ENCODE data around the gene CTSK. TPM values are rescaled to one million over a fixed set of nuclear protein-coding genes. Genes with fewer than 3 reads are reported as not detected.
"Not testable (repeated sequence)": the region's sequence is repeated elsewhere in the genome, so short reads cannot be mapped to it uniquely, and the experiment has no call there.

Gene CTSK
- total RNA-seq, result 1.7 and 2.0 TPM in 2 replicates
- 2.2 and 3.8 TPM in 2 replicates for polyA plus RNA-seq

DNA sequence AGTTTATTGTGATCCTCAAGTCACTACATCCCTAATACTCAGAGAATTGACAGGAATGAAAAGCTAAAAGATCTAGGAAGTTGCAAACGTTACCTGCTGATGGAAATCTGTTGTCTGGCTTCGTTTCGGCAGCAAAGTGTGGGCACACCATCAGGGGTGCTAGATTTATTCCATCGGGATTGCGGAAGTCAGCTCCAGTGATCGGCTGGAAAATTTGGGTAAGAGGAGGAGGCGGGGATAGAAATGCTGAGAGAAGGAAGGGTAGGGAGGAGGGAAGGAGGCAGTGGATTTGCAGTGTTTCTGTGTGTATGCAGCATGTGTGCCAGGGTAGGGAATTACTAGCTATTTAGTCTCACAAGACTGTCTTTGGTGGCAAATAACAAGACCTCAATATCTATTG is at the start of gene CTSK:
TSS of gene CTSK (minus strand) at position 140 of the 400 bp plus-strand sequence. CDS start 1,455 bp downstream, outside the sequence.
- Histone ChIP-seq H3K27ac (no peak within 1 kb of the TSS), H3K4me3 (no peak within 1 kb of the TSS), H3K9me3 (ENCODE audit: low read depth) (no peaks in the 10 kb centered on the region), H3K4me1 (ENCODE audit: low read depth) (no peaks in the 10 kb centered on the region), H3K36me3 (peaks cover 16% of the 10 kb centered on the region), H3K27me3 (no peaks in the 10 kb centered on the region)
- DNase-seq (ENCODE audit: low read depth in 1 of 2, low spot score in 1 of 2), result peak in 1 of 2 donors; percentile 47
- TF ChIP-seq, protein P1, sequence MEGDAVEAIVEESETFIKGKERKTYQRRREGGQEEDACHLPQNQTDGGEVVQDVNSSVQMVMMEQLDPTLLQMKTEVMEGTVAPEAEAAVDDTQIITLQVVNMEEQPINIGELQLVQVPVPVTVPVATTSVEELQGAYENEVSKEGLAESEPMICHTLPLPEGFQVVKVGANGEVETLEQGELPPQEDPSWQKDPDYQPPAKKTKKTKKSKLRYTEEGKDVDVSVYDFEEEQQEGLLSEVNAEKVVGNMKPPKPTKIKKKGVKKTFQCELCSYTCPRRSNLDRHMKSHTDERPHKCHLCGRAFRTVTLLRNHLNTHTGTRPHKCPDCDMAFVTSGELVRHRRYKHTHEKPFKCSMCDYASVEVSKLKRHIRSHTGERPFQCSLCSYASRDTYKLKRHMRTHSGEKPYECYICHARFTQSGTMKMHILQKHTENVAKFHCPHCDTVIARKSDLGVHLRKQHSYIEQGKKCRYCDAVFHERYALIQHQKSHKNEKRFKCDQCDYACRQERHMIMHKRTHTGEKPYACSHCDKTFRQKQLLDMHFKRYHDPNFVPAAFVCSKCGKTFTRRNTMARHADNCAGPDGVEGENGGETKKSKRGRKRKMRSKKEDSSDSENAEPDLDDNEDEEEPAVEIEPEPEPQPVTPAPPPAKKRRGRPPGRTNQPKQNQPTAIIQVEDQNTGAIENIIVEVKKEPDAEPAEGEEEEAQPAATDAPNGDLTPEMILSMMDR (IDR thresholded peaks at IDR 0.05; ENCODE audit: low read depth, low read length), result no peak

- not testable (repeated sequence) for H3K4me1 ChIP-seq (ENCODE audit: low read depth); H3K4me3 ChIP-seq; H3K9me3 ChIP-seq (ENCODE audit: low read depth); H3K27me3 ChIP-seq; H3K27ac ChIP-seq
- DNase-seq (ENCODE audit: low read depth in 1 of 2, low spot score in 1 of 2), result peak in 1 of 2 donors; percentile 3
- H3K36me3 ChIP-seq, result peaks cover 18% of the 10 kb centered on the region
Observed at GRCh38 chr1:150852734-150853133, 44.7 kb upstream of the CTSK start.

- H3K27me3 ChIP-seq, H3K27ac ChIP-seq: not testable (repeated sequence)
- peaks cover 13% of the 10 kb centered on the region for H3K36me3 ChIP-seq
Observed at GRCh38 chr1:150850801-150851362, 42.8 kb upstream of the CTSK start.

GRCh38 chr1:150846473-150847146 is 38.5 kb upstream of the CTSK start:
- TF ChIP-seq, protein P1 (IDR thresholded peaks at IDR 0.05; ENCODE audit: low read depth, low read length), result no peak
- DNase-seq (ENCODE audit: low read depth in 1 of 2, low spot score in 1 of 2), result no peak

More at GRCh38 chr1:150850801-150851362, 42.8 kb upstream of the CTSK start:
- not testable (repeated sequence) for DNase-seq (ENCODE audit: low read depth in 1 of 2, low spot score in 1 of 2); H3K9me3 ChIP-seq (ENCODE audit: low read depth); H3K4me3 ChIP-seq; H3K4me1 ChIP-seq (ENCODE audit: low read depth)

DNA sequence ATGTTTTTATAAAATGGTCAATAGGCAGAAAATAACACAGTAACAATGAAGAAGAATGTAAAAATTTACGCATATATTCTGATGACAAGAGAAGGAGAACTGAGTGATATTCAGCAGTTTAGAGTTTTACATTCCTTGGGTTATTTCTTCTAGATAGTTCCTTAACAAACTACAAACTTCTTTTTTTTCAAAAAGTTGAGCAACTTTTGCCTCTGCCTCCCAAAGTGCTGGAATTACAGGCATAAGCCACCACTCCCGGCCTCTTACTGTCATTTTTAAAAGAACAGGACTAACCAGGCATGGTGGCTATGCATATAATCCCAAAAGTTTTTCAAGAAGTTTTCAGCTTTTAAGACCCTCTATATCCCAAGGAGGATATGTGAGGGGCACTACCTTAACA is 35.4 kb upstream of the CTSK start:
- Histone ChIP-seq H3K27me3 (no peaks in the 10 kb centered on the region), H3K27ac (no peak overlapping the region), H3K4me1 (ENCODE audit: low read depth) (no peaks in the 10 kb centered on the region), H3K36me3 (peaks cover 23% of the 10 kb centered on the region), H3K9me3 (ENCODE audit: low read depth) (no peaks in the 10 kb centered on the region), H3K4me3 (no peak overlapping the region)
- TF ChIP-seq, protein P1 (IDR thresholded peaks at IDR 0.05; ENCODE audit: low read depth, low read length), result no peak
- no peak for DNase-seq (ENCODE audit: low read depth in 1 of 2, low spot score in 1 of 2)

More at GRCh38 chr1:150846473-150847146, 38.5 kb upstream of the CTSK start:
- no peak overlapping the region for H3K27ac ChIP-seq
- peaks cover 7% of the 10 kb centered on the region for H3K36me3 ChIP-seq
- H3K27me3 ChIP-seq, result no peaks in the 10 kb centered on the region
- H3K4me3 ChIP-seq, result no peak overlapping the region
- H3K9me3 ChIP-seq (ENCODE audit: low read depth), result no peaks in the 10 kb centered on the region
- H3K4me1 ChIP-seq (ENCODE audit: low read depth), result no peaks in the 10 kb centered on the region

DNA sequence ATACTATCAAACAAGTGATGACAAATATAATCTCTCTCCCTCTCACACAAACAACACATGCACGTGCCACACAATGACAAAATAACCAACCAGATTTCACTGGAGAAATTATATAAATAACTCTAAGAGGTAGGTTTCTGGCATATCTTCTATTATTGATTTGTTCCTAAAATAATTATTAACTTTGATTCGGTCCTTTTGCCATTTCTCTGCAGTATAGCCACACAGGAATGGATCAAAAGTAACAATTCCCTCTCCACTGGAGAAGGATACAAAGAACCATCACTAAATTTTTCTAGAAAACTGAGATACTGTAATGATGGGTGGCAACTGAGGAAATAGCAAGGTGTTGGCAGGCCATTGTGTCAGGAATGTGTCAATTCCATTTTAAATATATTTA is 34.9 kb upstream of the CTSK start:
- Histone ChIP-seq H3K27me3 (no peaks in the 10 kb centered on the region), H3K36me3 (peaks cover 28% of the 10 kb centered on the region), H3K9me3 (ENCODE audit: low read depth) (no peaks in the 10 kb centered on the region), H3K4me1 (ENCODE audit: low read depth) (no peaks in the 10 kb centered on the region), H3K27ac (no peak overlapping the region), H3K4me3 (no peak overlapping the region)
- TF ChIP-seq, protein P1 (IDR thresholded peaks at IDR 0.05; ENCODE audit: low read depth, low read length), result no peak
- no peak for DNase-seq (ENCODE audit: low read depth in 1 of 2, low spot score in 1 of 2)
